ENCODE measurements around the gene GAS7.

GAS7 gene

DNA sequence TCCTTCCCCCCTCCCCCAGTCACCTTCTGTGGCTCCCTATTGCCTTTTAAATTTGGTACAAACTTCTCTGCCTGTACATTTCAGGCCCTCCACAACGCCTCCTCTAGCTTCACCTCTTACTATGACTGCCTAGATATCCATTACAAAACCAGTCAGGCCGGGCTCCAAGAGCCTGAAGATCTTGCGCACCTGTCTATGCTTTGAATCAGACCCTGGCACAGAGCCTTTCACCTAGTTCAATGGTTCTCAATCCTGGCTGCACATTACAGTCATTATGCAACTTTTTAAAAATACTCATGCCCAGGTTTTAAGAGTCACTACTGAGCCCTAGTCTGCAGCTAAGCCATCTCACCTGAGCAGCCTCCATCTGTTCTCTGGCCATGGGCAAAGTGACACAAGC lies 1.6 kb upstream of the GAS7 start:
- DNase-seq = no peak

DNA sequence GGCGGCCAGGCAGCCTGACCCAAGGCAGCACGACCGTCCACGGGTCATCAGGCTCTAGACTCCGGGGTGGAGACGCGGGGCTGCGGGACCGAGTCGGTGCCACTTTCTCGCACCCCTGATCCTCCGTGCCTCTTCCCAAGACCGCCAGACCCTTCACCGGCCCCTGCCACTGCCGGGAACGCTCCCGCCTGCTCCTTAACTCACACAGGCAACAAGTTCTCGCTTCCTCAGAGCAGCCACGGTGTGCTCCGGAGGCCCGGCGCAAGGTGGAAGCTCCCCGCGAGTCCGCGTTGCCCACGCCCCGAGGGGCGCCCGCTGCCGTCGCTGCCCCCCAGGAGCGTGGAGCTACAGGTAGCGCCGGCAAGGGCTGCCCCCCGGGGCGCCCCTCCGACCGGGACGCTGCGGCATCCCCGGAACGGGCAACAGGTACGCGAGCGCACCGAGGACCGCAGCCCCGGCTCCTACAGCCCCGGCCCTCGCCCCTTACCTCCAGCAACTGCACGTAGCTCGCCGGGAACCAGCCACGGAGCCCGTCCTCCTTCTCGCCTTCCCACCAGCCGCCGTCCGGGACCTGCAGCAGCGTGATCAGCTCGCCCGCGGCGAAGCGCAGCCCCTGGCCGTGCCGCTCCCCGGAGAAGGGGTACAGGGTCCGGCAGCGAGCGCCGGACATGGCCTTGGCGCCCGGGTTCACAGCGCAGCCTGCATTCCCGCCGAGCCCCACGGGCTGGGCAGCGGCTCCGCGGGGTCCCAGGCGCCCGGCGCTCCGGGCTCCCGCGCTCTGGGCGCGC lies 491 bp downstream of the GAS7 start:
- DNase-seq = no peak

DNA sequence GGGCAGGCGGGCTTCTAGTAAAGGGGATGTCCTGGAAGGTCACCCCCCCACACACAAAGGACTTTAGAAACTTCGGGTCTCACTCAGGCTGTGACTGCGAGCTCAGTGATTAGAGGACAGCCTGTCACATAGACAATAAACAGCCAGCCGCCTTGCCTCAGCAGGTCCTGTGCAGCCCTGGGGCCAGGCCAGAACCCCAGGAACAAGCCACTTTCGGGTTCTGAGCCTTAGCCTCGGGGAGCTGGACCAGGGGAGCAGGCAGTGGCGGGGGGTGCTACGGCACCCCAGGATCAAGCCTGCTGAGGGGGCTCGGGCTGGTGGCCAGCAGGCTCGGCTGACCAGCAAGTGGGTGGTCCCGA lies 1.1 kb downstream of the GAS7 start:
- no peak for DNase-seq

DNA sequence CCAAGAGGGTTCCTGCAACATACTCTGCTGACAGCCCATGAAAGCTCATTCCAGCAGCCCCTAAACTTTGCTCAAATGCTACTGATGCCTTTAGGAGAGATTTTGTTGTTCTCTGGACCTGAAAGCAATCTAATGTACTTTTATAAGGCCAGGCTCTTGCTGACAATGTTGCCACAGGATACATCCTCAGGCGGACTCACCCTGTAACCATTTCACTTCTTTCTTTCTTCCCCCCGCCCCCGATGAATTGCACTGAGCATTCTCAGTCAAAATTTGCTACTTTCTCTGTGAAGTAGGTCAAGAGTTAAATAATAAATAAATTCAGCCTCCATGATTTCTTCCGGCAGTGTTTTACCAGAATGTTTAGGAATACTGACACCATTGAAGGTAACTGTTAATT lies 1.5 kb downstream of the GAS7 start:
- no peak for DNase-seq

DNA sequence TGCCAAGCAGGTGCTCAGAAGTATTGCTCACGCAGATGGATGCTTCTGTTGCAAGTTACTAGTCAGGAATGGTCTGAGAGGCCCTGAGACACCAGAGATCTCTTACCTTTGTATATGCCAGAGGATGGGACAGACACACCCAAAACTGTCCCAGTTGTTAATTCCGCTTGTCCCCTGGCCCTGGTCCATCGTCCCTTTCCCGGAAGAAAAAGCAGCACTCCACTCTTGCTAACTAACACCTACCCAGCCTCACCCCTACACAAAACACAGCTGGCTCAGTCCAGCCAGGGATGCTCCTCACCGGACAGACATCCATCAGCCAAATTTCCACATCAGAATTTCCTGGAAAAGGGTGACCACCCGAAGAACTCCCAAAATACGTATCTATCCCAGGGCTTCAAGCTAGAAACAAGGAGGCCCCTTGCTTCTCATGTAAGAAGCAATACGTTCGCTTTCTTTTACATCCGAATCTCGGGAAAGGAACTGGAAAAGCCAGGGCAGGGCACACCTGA lies 2.0 kb downstream of the GAS7 start:
- no peak for DNase-seq

DNA sequence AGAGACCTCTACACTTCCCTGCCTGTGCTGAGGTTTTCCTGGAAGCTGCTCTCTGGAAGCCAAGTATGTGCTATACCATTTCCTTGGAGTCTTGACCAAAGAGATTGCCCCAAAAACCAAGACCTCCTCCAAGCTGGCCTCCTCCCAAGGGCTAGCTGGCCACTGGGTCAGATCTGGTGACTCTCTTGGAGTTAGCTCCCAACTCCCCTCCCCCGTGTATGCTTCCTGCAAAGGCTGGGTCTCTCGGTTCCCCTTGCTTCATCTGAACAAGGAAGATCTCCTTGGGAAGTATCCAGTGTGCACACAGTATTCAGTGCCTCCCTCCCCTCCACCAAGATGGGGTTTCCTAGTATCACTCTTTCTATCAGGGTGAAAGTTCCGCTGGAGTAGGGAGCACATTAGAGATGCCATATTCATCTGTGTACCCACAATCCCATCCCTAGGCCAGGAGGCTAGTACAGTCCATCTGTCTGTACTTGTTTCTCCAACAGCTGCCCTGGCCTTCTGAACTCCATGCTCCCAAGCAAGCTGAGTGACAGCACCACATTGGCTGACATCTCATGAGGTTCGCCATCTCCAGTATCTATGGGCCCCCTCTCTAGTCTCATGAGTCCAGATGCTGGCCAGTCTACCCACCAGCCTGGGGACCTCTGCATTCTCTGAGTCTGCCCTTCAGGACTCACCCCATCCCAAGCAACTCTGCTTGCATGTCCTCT lies 3.2 kb downstream of the GAS7 start:
- DNase-seq = no peak

DNA sequence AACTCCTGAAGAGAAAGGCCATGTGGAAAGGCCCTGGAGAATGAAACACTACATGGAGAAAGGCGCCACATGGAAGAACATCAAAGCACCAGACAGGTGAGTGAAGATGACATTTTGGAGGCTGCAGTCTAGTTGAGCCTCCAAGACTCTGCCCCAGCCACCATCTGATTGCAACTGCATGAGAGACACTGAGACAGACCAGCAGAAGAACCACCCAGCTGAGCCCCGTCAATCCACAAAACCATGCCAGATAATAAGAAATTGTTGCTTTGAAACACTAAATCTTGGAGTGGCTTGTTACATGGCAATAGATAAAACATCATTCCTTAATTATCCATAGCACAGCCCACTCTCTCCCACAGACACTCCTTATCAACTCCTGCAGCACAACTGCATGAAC lies 4.8 kb downstream of the GAS7 start:
- no peak for DNase-seq

DNA sequence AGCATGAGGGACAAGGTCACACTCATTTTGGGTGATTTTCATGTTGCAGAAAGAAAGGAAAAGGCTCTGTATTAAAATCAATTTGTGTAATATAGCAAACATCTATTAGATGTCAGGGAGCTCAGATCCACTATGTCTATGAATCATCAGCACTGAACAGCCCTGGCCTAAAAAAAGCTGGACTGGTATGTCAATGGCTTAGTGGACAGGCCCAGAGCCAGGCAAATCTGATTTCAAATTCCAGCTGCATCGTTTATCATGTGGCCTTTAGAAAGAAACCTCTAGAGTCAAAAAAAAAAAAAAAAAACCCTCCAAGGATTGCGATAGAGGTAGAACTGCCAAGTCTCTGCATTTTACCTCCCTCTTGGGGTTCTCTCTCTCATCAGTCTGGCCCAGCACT lies 5.4 kb downstream of the GAS7 start:
- no peak for DNase-seq

DNA sequence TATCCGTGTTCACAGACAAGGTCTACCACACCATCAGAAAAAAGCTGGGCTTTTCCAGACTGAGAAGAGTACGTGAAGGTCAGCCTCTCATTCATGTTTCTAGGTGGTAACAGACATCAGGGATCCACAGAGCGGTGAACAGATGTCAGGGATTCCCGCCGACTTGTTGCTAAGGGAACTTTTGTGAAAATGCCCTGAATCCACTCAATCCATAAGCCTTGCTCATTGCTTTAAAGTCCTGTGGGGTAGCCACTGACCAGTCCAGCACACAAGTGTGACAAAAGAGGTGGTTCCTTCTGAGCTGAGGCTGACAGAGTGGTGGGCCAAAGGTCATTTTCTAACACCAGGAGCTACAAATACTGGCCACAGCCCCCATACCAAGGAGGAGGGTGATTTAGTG lies 5.9 kb downstream of the GAS7 start:
- DNase-seq = no peak

DNA sequence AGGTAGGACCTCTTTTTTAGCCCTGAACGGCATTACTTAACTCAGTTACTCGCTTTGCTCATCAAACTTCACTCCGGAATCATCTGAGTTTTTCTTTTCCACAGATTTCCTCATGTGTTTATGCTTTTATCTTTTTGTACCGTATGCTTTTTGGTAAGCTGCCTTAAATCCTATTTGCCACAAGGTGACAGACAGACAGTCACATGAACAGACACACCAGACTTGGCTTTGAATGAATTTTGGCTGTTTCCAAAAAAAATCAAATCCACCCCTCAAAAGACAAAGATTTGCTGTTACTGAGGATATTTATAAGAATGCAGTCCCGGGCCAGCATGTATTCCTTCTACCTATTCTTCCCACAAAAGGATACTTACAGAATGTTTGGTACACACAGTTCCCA lies 10.9 kb downstream of the GAS7 start:
- DNase-seq = no peak

DNA sequence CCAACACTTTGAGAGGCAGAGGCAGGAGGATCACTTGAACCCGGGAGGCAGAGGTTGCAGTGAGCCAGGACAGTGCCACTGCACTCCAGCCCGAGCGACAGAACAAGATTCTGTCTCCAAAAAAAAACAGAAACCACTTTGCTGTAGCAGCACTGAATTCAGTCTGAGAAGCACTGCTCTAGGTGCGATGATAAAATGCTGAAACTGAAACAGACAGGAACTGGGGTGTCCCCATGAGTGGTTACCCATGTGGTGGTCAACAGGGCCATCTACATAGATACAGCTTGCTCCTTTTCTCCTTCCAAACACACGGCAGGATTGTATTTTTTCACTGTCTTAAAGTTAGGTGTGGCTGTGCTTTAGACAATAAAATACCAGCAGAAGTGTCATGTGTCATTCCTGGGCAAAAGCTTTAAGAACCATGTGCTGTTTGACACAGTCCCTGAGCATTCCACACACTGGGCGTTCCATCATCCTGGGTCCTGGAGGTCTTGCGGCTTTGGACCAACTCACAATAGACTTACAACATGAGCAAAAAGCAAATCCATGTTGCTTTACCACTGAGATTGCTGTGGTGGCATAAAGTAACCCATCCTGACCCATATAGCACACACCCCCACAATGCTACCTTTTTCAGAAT lies 11.5 kb downstream of the GAS7 start:
- DNase-seq = no peak

DNA sequence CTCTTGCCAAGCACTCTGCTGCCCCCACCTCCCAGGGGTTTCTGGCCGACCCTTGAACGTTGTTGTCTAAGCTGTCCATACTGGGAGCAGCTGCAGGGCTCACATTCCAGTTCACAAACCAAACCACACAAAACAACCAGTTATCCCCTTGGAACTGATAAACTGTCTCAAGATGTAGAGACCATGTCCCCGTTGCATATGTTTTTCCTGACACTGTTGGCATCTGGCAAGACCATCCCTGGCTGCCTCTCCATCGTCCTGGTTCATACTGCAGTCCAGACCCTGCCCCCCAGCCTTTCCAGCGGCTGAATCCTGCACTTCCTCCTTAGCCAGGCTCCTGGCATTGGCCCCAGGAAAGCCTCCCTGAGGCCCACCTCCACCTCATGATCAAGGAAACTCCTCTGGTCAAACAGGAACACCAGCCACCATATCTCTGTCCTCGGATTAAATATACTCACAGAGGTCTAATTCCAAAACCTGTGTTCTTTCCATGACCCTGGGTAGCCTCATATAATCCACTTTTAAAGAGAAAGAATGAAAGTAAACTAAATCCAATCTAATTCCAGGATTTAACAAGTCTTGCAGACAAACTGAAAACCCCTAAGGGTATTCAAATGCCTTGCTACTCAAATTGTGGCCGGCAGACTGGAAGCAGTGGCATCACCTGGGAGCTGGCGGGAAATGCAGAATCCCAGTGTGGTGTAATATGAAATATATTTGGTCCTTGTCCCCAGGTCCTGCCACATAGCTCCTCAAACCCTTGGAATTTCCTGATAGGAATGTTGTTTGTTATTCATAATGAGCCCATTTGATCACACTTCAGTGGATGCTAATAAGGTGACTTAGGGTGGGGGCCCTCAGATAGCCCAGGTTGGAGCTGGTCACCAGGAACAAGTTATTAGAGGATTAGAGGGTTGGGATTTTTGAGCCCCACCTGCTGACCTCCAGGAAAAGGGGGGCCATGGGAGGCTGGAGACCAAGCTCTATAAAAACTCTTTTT lies 14.2 kb downstream of the GAS7 start:
- no peak for DNase-seq

DNA sequence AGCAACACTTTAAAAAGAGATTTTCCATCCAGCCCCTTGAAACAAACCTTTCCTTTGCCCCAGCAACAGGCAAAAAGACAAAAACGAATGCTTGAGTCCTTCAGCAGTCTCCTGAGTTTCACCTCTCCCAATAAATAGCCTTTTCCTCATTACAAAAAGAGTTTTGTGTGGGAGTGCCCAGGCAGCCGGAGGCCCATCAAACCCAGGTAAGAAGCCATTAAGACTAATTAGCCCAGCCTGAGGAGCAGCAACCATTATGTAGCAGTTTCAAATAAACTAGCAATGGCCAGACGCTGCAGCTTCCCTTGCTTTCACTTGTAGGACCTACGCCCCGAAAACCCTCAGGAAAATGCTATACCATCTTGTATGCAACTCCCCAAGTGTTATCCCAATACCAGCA lies 15.6 kb downstream of the GAS7 start:
- DNase-seq = no peak

DNA sequence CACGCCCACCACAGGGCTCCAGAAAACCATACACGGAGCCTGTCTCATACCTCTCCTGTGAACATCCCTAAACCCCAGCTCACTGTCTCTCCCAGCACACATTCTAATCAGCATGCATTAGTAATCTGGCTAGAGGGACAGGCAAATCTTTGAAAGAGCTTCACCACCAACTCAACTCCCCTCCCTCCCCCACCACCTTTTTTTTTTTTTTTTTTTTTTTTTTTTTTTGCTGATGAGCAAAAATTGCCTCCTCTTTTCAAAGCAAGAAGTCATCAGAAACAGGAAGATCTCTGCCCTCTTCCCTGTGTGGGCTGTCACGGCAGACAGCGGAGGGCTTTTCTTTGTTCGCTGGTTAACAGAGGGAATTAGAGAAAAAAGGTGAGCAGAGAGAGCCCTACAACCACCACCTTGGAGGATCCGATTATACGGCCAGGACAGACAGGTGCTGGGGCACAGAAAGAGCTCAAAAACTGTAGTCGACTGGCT lies 19.9 kb downstream of the GAS7 start:
- no peak for DNase-seq

DNA sequence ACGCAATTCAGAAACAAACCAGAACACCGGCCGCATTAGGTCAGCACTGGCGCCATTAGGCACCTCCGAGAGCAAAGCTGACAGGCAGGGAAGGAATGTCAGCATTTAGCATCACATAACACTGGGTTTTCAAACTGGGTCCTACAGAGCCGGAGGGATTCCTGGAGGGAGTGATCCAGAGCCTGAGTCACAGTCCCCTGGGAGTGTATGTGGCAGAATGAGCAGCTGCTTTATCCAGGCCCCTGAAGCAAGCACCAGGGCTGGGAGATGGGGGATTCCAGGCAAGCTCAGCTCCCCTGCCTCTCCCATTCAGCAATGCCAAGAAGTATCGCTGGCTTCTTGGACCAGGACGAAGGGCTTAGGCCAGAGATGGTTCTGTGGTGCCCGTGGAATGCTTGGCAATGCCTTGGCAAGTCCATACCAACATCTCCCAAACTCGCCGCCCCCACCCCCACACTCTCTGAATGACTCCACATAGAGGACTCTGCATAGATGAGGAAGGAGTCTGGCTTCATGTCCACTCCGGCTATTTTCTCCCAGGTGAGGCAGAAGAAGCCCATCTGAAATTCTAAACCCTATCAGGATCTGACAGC lies 20.4 kb downstream of the GAS7 start:
- DNase-seq = no peak

DNA sequence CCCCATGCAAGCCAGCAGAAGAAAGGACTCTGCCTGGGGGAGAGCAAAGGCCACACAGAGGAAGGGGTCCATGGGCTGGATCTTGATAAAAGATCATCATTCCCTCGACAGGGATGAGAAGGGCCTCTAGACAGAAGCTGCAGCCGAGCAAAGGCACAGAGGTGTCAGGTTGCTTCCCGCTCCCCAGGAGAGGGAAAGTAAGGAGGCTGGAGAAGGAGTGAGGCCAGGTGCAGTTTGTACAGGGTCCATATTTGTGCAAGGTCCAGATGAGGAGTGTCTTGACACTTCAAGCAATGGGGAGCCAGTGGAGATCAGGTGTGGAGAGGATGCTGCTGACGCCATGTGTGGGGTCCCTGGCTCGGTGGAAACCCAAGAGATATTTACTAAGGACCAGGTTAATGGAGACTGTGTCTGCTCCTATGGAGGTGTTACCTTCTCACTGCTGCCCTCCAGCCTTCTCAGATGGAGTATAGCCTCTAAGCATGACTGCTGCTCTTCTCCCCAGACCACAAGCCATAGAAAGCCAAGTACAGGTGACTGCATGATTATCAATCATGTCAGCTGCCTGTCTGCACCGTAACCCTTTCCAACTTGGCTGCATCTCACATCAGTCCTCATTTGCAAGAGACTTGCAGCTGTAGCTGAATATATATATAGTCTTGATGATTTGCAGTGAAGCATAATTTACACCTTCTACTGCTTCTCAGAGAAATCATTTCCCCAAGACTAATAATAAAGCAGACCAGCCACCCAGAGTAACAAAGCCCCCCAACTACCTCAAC lies 21.1 kb downstream of the GAS7 start:
- no peak for DNase-seq

DNA sequence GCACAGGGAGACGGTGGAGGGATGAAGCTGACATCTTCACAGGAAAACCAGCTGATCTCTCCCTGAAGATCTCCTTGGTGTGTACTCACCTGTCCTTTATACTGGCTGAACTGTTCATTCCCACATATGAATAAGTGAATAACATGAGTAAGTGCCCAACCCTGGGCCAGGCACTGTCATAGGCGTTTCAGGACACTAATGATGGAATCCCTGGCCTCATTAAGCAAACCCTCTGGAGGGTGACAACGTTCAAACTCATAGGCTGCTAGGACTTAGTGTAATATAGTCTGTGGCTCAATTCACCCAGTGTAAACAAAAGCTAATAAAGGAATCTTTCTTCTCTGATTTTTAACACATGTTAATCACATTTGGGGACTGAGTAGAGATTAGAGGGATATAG lies 24.5 kb downstream of the GAS7 start:
- no peak for DNase-seq

DNA sequence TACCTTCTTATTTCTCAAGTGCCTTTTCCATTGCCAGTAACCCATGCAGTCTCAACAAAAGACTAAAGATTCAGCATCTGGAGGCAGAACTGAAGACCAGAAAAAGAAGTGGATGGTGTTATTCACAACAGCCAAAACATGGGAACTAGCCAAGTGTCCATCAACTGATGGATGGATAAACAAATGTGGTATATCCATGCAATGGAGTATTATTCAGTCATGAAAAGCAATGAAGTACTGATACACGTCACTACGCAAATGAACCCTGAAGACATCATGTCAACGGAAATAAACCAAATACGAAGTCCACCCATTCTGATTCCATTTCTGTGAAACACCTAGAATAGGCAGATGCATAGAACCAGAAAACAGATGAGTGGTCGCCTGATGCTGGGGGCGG lies 25.6 kb downstream of the GAS7 start:
- DNase-seq = no peak

DNA sequence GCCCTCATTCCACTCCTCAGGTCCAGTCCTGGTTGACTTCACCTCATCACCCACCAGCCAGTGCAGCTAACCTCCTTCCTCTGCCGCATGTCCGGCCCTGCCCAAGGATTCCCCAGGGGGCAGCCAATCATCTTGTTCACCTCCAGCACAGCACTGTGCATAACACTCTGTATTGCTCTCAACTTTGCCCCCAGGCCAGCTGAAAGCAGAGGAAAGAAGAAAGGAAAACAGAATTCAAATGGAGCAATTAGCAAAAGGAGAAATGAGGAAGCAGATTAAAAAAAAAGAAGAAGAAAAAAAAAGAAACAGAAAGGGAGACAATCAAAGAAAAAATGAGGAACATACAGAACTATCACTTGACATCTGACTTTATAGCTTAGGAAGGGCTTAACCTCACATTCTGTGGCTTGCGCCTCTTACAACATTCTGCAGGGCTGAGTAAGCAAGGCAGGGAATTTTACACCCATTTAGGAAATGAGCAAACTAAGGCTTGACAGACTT lies 26.1 kb downstream of the GAS7 start:
- no peak for DNase-seq

DNA sequence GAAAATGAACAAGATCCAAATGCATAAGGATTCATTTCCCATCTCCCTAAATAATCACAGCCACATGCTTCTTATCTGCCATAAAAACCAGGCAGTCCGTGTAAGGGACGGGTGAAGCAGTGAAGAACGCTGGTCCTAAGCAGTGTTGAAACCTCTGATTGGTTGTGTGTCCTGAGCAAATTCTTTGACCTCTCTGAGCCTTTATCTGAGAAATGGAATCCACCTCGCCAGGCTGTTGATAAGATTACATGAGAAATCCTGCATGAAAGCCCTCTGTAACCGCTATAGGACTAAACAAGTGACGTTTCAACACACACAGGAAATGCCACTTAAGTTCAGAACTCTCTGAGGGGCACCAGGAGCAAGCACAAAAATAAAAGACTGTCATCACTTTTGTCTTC lies 26.8 kb downstream of the GAS7 start:
- DNase-seq = no peak

DNA sequence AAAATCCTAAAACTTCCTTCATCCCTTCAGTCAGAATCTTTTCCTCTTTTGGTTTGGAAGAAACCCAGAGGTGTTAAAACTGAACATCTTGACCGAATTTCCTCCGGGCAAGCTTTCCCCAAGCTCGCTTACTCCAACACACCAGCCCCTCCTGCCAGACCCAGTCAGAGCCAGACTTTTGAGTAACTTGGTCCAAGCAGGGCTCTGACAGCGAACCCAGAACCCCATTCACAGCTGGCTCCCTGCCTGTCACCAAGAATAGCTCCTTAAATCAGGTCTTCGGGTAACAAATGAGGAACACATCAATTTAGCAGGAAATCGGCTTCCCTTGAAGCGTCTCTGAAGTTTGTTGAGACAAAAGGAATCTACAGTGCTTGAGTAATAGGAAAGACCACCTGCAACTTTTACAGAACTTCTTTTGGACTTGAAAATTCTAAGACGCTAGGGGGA lies 27.3 kb downstream of the GAS7 start:
- no peak for DNase-seq
